Neuronal stem cell (in vitro differentiated cells): Measurements from ENCODE around the gene NR5A1.

Source experiments
- DNase-seq: peaks from one replicate; pipeline ENCODE4 v3.0.0-alpha.2; 2013; ENCODE audit warnings: low spot score
- H2AFZ ChIP-seq: one replicate; pipeline ENCODE4 v1.6.1; 2013; ENCODE audit warnings: mild to moderate bottlenecking, low read length, inconsistent platforms
- H2AK5ac ChIP-seq: 2 replicates; pipeline ENCODE4 v1.6.1; 2013; ENCODE audit warnings: low read depth, mild to moderate bottlenecking, inconsistent platforms, low read length, moderate library complexity, mixed read lengths
- H2BK120ac ChIP-seq: 2 replicates; pipeline ENCODE4 v1.6.1; 2013; ENCODE audit warnings: low read depth, mild to moderate bottlenecking, inconsistent platforms, low read length, moderate library complexity, mixed read lengths
- H2BK12ac ChIP-seq: one replicate; pipeline ENCODE4 v1.6.1; 2013; ENCODE audit warnings: low read length, inconsistent platforms
- H2BK15ac ChIP-seq: 2 replicates; pipeline ENCODE4 v1.6.1; 2013; ENCODE audit warnings: mild to moderate bottlenecking, low read length, inconsistent platforms, mixed read lengths
- H2BK5ac ChIP-seq: one replicate; pipeline ENCODE4 v1.6.1; 2013; ENCODE audit warnings: inconsistent platforms, mild to moderate bottlenecking, low read length, moderate library complexity
- H3K14ac ChIP-seq: one replicate; pipeline ENCODE4 v1.6.1; 2013; ENCODE audit warnings: low read length, inconsistent platforms
- H3K18ac ChIP-seq: 2 replicates; pipeline ENCODE4 v1.6.1; 2013; ENCODE audit warnings: low read length, inconsistent platforms
- H3K23ac ChIP-seq: 2 replicates; pipeline ENCODE4 v1.6.1; 2013; ENCODE audit warnings: low read depth, mild to moderate bottlenecking, mixed read lengths, low read length, inconsistent platforms; ENCODE audit not compliant: poor library complexity
- H3K27ac ChIP-seq: replicated peaks from 3 replicates; pipeline ENCODE4 v1.5.1; 2013; ENCODE audit warnings: low read length, inconsistent platforms
- H3K27me3 ChIP-seq, 3 experiments: 2 replicates each; pipeline ENCODE4 v1.6.1; 2013; ENCODE audit warnings: low read length in 3 of 3, mild to moderate bottlenecking in 2 of 3, inconsistent platforms in 1 of 3, low read depth in 1 of 3, mixed read lengths in 1 of 3, moderate library complexity in 1 of 3; ENCODE audit not compliant: control insufficient read depth in 3 of 3, insufficient read depth in 3 of 3
- H3K36me3 ChIP-seq, 2 donors: replicated peaks in 1 of 2; 2 replicates each; pipeline ENCODE4 v1.6.1; 2013; ENCODE audit warnings: low read length in 2 of 2; ENCODE audit not compliant: control insufficient read depth in 2 of 2, insufficient read depth in 2 of 2
- H3K4ac ChIP-seq: 2 replicates; pipeline ENCODE4 v1.6.1; 2013; ENCODE audit warnings: inconsistent platforms, mild to moderate bottlenecking, low read length, moderate library complexity
- H3K4me1 ChIP-seq, 2 donors: 1 replicate in 1 of 2; 2 replicates in 1 of 2; pipeline ENCODE4 v1.6.1; 2013; ENCODE audit warnings: low read length in 2 of 2, low read depth in 1 of 2; ENCODE audit not compliant: control insufficient read depth in 2 of 2, insufficient read depth in 1 of 2
- H3K4me2 ChIP-seq: one replicate; pipeline ENCODE4 v1.6.1; 2013; ENCODE audit warnings: mild to moderate bottlenecking, low read length, inconsistent platforms; ENCODE audit not compliant: insufficient read depth, poor library complexity, severe bottlenecking
- H3K4me3 ChIP-seq, 2 donors: 2 replicates each; pipeline ENCODE4 v1.5.1; 2013; ENCODE audit warnings: low read length in 2 of 2, mild to moderate bottlenecking in 2 of 2, inconsistent platforms in 1 of 2, moderate library complexity in 1 of 2
- H3K79me1 ChIP-seq: one replicate; pipeline ENCODE4 v1.6.1; 2013; ENCODE audit warnings: low read depth, mild to moderate bottlenecking, inconsistent platforms, low read length, moderate library complexity
- H3K9ac ChIP-seq: one replicate; pipeline ENCODE4 v1.6.1; 2013; ENCODE audit warnings: mild to moderate bottlenecking, low read depth, low read length, inconsistent platforms; ENCODE audit not compliant: poor library complexity
- H3K9me3 ChIP-seq, 2 donors: replicated peaks in 1 of 2; 2 replicates each; pipeline versions ENCODE3 to v1.6.1; 2013; ENCODE audit warnings: low read length in 2 of 2, mild to moderate bottlenecking in 2 of 2, inconsistent platforms in 1 of 2, low read depth in 1 of 2, mixed read lengths in 1 of 2, moderate library complexity in 1 of 2; ENCODE audit not compliant: control insufficient read depth in 2 of 2, insufficient read depth in 1 of 2
- H4K8ac ChIP-seq: one replicate; pipeline ENCODE4 v1.6.1; 2013; ENCODE audit warnings: low read depth, mild to moderate bottlenecking, inconsistent platforms, low read length, moderate library complexity
- H4K91ac ChIP-seq: one replicate; pipeline ENCODE4 v1.6.1; 2013; ENCODE audit warnings: low read length, low read depth, mild to moderate bottlenecking, inconsistent platforms; ENCODE audit not compliant: poor library complexity
- WGBS, 2 donors: extraction: QIAGEN DNeasy Blood & Tissue Kit; methylation state at CpG; one replicate each; pipeline ENCODE4 v1.1.7; 2013; ENCODE audit warnings: missing lambda C conversion rate in 2 of 2, mixed read lengths in 1 of 2; ENCODE audit not compliant: insufficient read length in 2 of 2, insufficient replicate concordance in 1 of 2; ENCODE audit errors: extremely low coverage in 2 of 2; 5-methylcytosine and 5-hydroxymethylcytosine counted together

Gene NR5A1

DNA sequence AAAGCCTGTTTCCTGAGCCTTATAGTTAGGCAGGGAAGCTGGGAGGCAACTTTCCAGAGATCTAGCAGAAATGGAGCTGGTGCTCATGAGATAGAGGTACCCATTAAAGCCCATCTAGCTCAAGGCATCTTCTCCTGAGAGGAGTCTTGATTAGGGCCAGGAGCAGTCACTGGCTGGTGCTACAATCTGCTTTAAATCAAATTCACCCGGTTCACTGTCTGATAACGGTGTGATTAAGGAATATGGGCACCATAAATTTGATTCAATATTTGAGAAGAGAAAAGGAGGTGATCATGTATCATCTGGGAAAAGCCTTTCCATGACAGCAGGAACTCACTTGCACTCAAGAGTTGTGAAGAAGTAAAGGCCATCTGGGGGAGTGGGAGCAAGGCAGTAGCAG is 23.9 kb upstream of the NR5A1 start:
- Histone ChIP-seq H2AFZ (no peak overlapping the region), H3K18ac (no peak overlapping the region), H3K9ac (no peak overlapping the region), H3K27me3 (no peaks in the 10 kb centered on the region), H4K8ac (no peak overlapping the region), H3K9me3 (no peaks in the 10 kb centered on the region), H3K79me1 (no peaks in the 10 kb centered on the region), H3K23ac (no peak overlapping the region), H2BK15ac (no peak overlapping the region), H2BK120ac (no peak overlapping the region), H2BK5ac (no peak overlapping the region), H3K4me1 (no peaks in the 10 kb centered on the region), H2AK5ac (no peak overlapping the region), H4K91ac (no peak overlapping the region), H2BK12ac (no peak overlapping the region), H3K4me2 (no peak overlapping the region), H3K27ac (no peak overlapping the region), H3K4ac (no peak overlapping the region), H3K14ac (no peak overlapping the region), H3K36me3 (peaks cover 38 to 89% of the 10 kb centered on the region in 2 donors), H3K4me3 (no peak overlapping the region)
- WGBS, 2 donors, result no CpG with 5 or more reads among the region's 2 CpGs
- no peak for DNase-seq

DNA sequence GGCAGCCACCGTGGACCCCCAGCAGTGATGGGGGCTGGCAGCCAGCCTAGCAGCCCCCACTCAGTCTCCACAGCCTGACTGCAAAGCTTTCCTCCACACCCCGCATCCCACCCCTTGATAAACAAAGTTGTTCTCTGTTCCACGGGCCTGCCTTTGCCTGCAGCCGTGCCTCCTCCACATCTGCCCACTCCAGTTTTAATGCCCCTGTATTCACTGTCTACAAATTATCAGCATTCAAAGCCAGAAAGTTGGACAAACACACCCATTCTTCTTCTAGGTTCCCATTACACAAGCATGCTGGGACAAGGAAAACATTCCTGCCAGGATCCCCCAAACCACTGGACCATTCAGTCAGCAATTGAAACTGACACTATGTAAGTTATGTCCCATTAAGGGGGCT is 23.0 kb upstream of the NR5A1 start:
- Histone ChIP-seq H3K27me3 (no peaks in the 10 kb centered on the region), H3K4me3 (no peak overlapping the region), H3K23ac (no peak overlapping the region), H2BK120ac (no peak overlapping the region), H4K91ac (no peak overlapping the region), H3K27ac (no peak overlapping the region), H3K9ac (no peak overlapping the region), H3K9me3 (no peaks in the 10 kb centered on the region), H3K18ac (no peak overlapping the region), H2AK5ac (no peak overlapping the region), H3K79me1 (no peaks in the 10 kb centered on the region), H3K36me3 (peaks cover 36 to 87% of the 10 kb centered on the region in 2 donors), H4K8ac (no peak overlapping the region), H2BK15ac (no peak overlapping the region), H3K14ac (no peak overlapping the region), H2AFZ (no peak overlapping the region), H3K4ac (no peak overlapping the region), H3K4me2 (no peak overlapping the region), H3K4me1 (no peaks in the 10 kb centered on the region), H2BK5ac (no peak overlapping the region), H2BK12ac (no peak overlapping the region)
- WGBS, 2 donors, result no CpG with 5 or more reads among the region's 4 CpGs
- no peak for DNase-seq

DNA sequence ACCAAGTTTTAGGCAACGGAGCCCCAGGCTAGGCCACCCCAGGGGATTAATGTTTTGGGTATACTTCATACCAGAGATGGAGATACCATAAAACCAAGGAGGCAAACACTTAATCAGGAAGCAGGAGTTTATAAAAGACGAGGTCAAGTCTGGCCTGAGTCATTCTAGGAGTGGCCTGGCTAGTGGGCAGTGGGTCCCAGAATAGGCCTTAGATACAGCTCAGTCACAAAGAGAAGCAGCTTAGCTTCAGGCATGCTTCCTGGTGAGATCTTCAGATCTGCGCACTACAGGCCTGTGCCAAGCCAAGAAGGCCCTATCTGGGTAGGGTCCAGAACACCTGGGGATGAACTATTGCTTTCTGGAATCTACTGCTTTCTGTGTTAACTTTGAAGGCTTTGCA is 20.6 kb upstream of the NR5A1 start:
- no peaks in the 10 kb centered on the region for H3K79me1 ChIP-seq
- no peak overlapping the region for H3K4me2 ChIP-seq
- H3K4me3 ChIP-seq, result no peak overlapping the region
- H3K36me3 ChIP-seq, result peaks cover 31 to 90% of the 10 kb centered on the region in 2 donors
- H3K4me1 ChIP-seq, result no peaks in the 10 kb centered on the region
- DNase-seq, result no peak
- H2BK120ac ChIP-seq, result no peak overlapping the region
- WGBS, 2 donors, result no CpG with 5 or more reads among the region's 3 CpGs
- H2AK5ac ChIP-seq, result no peak overlapping the region
- no peak overlapping the region for H2BK15ac ChIP-seq
- no peak overlapping the region for H3K4ac ChIP-seq
- no peak overlapping the region for H3K18ac ChIP-seq
- H3K27ac ChIP-seq, result no peak overlapping the region
- no peaks in the 10 kb centered on the region for H3K9me3 ChIP-seq
- no peak overlapping the region for H2BK12ac ChIP-seq
- no peak overlapping the region for H2AFZ ChIP-seq
- H4K91ac ChIP-seq, result no peak overlapping the region
- H3K14ac ChIP-seq, result no peak overlapping the region
- H4K8ac ChIP-seq, result no peak overlapping the region
- no peak overlapping the region for H2BK5ac ChIP-seq
- H3K23ac ChIP-seq, result no peak overlapping the region
- H3K27me3 ChIP-seq, result no peaks in the 10 kb centered on the region
- no peak overlapping the region for H3K9ac ChIP-seq

DNA sequence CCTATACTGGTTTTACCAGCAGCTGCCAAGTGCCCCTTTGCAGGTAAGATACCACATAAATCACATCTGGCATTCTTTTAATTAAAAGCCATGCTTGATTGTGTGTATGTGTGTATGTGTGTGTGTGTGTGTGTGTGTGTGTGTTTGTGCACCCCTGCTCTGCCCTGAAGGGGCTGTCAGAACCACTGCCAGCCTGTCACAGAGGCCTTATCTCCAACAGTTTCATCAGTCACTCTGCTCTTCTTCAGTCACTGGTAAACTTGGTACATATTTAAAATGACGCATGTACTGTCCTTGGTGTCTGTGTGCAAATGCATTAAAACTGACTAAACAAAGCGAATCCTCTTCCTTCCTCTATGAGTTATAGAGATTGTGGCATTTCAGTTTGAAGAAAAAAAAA is 19.0 kb upstream of the NR5A1 start:
- Histone ChIP-seq H3K27ac (no peak overlapping the region), H2BK12ac (no peak overlapping the region), H3K4me3 (no peak overlapping the region), H3K18ac (no peak overlapping the region), H3K23ac (no peak overlapping the region), H3K27me3 (no peaks in the 10 kb centered on the region), H3K36me3 (peaks cover 31 to 91% of the 10 kb centered on the region in 2 donors), H3K79me1 (peaks cover under 1% of the 10 kb centered on the region), H4K91ac (no peak overlapping the region), H2BK5ac (no peak overlapping the region), H3K4ac (no peak overlapping the region), H2AK5ac (no peak overlapping the region), H4K8ac (no peak overlapping the region), H3K4me2 (no peak overlapping the region), H2BK120ac (no peak overlapping the region), H2AFZ (no peak overlapping the region), H3K4me1 (peaks cover 0 to 4% of the 10 kb centered on the region in 2 donors), H3K14ac (no peak overlapping the region), H3K9me3 (no peaks in the 10 kb centered on the region), H3K9ac (no peak overlapping the region), H2BK15ac (no peak overlapping the region)
- WGBS, 2 donors, result no CpG with 5 or more reads among the region's 2 CpGs
- no peak for DNase-seq
